Left lung (tissue), 10 donors: ENCODE data around the gene MGAT3. TPM values are rescaled to one million over a fixed set of nuclear protein-coding genes. Genes with fewer than 3 reads are reported as not detected.

Experiments
- ATAC-seq: fragments of 200-7000 bp; cut with Tn5 transposase; one replicate; pipeline ENCODE4 v1.9.1; 2020; ENCODE audit warnings: moderate library complexity
- DNase-seq, 4 donors: peaks; one replicate each; pipeline ENCODE4 v3.0.0-alpha.2; 2013 to 2020
- H3K27ac ChIP-seq, 2 donors: fragments of 200-600 bp; sonication (generic) in 1 of 2; one replicate each; pipeline versions ENCODE4 v1.5.0 to v1.8.0; 2020 to 2021
- H3K27me3 ChIP-seq, 2 donors: fragments of 200-600 bp; sonication (generic) in 1 of 2; one replicate each; pipeline versions ENCODE4 v1.5.0 to v1.8.0; 2020 to 2021
- H3K36me3 ChIP-seq, 2 donors: fragments of 200-600 bp; sonication (generic) in 1 of 2; one replicate each; pipeline versions ENCODE4 v1.5.0 to v1.8.0; 2020 to 2021
- H3K4me1 ChIP-seq, 2 donors: fragments of 200-600 bp; one replicate each; pipeline ENCODE4 v1.8.0; 2021
- H3K4me3 ChIP-seq, 2 donors: fragments of 200-600 bp; sonication (generic) in 1 of 2; one replicate each; pipeline versions ENCODE4 v1.5.0 to v1.8.0; 2020 to 2021; ENCODE audit warnings: mild to moderate bottlenecking in 1 of 2
- H3K9me3 ChIP-seq, 2 donors: fragments of 200-600 bp; sonication (generic) in 1 of 2; one replicate each; pipeline versions ENCODE4 v1.5.0 to v1.8.0; 2020 to 2021
- intact Hi-C, 2 donors: fragments of 100-400 bp; cut with DNase I; formaldehyde crosslinking; loops; one replicate each; pipeline versions ENCODE4 v1.11.2 to v1.14.2; 2022
- polyA plus RNA-seq, 6 donors: library from polyadenylated mRNA; unstranded; fragments of 120-200 nt; gene quantifications; one replicate each; pipeline ENCODE4 v1.2.1, GENCODE V29; 2013; ENCODE audit not compliant: insufficient read length in 6 of 6
- total RNA-seq, 2 donors: library from RNA; stranded (reverse); fragmentation: NEBNext Ultra II Directional; extraction: Animal tissue kit (Norgen Biotek cat#: 25700); gene quantifications; one replicate each; pipeline ENCODE4 v1.2.1, GENCODE V29; 2021
- TF ChIP-seq, protein P1 (sequence below), 2 donors: fragments of 200-600 bp; sonication (generic) in 1 of 2; IDR thresholded peaks; one replicate each; pipeline versions ENCODE4 v1.5.0 to v1.8.0; 2021; ENCODE audit warnings: antibody characterized with exemption in 2 of 2
- donor health status: DM: no; HTN: yes; CAD: no.
- donor health status: DM: no; HTN: no; CAD: no.

Gene MGAT3
- total and polyA plus RNA-seq, 8 donors, result 6.7 to 21.2 (median 13.4) TPM

DNA sequence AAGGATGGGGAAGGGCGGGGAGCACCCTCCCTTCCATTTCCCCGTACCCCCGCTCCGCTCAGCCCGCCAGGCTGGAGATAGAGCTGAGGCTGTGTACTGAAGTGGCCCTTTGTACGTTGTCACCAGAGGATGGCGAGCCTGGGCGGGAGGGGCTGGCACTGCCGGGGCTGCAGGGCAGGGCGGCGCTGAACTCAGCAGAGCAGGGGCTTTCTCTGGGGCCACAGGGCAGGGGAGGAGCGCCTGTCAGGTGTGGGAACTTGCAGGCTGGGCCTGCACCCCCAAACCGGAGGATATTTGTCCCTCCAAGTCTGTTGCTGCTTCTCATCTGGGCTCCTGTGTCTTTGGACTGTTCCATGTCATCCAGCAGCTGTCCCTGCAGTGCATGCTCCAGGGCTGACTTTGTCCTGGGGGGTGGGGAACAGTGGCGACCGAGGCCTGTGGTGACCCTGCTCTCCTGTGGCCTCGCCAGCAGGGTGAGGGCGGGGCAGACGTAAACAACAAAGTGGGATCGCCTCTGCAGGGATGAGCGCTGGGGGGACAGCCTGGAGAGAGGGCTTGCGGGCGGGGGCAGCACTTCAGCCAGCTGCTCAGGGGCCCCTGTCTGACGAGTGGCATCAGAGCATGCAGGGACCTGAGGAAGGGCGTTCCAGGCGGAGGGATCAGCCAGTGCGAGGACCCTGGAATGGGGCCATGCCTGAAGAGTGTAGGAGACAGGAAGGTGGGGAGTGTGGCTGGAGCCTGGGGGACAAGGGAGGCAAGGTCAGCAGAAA, 13.1 kb downstream of the MGAT3 start:
- TF ChIP-seq, protein P1, sequence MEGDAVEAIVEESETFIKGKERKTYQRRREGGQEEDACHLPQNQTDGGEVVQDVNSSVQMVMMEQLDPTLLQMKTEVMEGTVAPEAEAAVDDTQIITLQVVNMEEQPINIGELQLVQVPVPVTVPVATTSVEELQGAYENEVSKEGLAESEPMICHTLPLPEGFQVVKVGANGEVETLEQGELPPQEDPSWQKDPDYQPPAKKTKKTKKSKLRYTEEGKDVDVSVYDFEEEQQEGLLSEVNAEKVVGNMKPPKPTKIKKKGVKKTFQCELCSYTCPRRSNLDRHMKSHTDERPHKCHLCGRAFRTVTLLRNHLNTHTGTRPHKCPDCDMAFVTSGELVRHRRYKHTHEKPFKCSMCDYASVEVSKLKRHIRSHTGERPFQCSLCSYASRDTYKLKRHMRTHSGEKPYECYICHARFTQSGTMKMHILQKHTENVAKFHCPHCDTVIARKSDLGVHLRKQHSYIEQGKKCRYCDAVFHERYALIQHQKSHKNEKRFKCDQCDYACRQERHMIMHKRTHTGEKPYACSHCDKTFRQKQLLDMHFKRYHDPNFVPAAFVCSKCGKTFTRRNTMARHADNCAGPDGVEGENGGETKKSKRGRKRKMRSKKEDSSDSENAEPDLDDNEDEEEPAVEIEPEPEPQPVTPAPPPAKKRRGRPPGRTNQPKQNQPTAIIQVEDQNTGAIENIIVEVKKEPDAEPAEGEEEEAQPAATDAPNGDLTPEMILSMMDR (IDR thresholded peaks at IDR 0.05), result no peak
- peaks cover 10 to 50% of the 10 kb centered on the region in 2 donors for H3K4me1 ChIP-seq
- peak overlapping the region in 1 of 2 donors; percentile 69 for H3K27ac ChIP-seq
- DNase-seq, result no peak
- peaks cover 0 to 11% of the 10 kb centered on the region in 2 donors for H3K27me3 ChIP-seq
- no peaks in the 10 kb centered on the region for H3K9me3 ChIP-seq
- no peak overlapping the region for H3K4me3 ChIP-seq
- intact Hi-C loops, result no loop called here
- ATAC-seq, result no peak
- no peaks in the 10 kb centered on the region for H3K36me3 ChIP-seq

DNA sequence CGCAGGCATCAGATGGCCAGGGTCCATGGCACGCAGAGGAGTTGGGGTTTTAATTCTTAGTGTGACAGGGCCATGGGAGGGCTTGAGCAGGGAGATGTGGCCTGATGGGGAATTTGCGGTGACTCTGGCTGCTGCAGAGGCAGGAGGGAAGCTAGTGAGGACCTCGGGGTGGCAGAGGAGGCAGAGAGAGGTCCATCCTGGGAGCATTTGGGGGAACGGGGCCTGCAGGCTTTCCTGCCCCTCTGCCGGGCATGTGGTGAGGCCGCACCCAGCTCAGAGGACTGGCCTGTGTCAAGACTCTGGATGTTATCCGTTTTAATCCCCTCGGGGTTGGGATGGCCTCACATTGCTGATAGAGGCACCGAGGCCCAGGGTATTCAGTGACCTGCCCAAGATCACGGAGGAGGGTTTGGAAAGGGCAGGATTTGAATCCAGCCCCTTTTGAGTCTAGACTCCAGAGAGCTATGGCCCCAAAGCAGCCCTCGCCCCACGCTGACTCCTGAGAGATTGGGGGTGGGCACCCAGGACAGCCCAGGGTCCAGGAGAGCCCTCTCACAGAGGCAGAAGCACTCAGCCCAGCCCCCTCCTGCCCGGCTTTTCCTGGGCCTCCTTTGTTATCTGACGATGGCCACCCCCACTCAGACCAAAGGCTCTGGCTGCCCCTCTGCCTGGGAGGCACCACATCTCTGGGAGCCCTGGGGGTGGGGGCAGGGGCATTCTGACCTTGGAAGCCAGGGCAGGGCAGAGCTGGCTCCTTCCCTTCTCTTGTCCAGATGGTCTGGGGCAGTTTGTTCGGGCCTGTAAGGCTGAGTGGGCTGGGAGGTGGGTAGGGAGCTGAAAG, 13.9 kb downstream of the MGAT3 start:
- H3K36me3 ChIP-seq, result no peaks in the 10 kb centered on the region
- DNase-seq, result no peak
- H3K4me3 ChIP-seq, result no peak overlapping the region
- H3K27me3 ChIP-seq, result peaks cover 0 to 11% of the 10 kb centered on the region in 2 donors
- no peaks in the 10 kb centered on the region for H3K9me3 ChIP-seq
- TF ChIP-seq, protein P1 (IDR thresholded peaks at IDR 0.05), result no peak
- peak overlapping the region; percentile 69 to 71 for H3K27ac ChIP-seq
- intact Hi-C loops, result no loop called here
- ATAC-seq, result no peak
- H3K4me1 ChIP-seq, result peaks cover 10 to 50% of the 10 kb centered on the region in 2 donors

DNA sequence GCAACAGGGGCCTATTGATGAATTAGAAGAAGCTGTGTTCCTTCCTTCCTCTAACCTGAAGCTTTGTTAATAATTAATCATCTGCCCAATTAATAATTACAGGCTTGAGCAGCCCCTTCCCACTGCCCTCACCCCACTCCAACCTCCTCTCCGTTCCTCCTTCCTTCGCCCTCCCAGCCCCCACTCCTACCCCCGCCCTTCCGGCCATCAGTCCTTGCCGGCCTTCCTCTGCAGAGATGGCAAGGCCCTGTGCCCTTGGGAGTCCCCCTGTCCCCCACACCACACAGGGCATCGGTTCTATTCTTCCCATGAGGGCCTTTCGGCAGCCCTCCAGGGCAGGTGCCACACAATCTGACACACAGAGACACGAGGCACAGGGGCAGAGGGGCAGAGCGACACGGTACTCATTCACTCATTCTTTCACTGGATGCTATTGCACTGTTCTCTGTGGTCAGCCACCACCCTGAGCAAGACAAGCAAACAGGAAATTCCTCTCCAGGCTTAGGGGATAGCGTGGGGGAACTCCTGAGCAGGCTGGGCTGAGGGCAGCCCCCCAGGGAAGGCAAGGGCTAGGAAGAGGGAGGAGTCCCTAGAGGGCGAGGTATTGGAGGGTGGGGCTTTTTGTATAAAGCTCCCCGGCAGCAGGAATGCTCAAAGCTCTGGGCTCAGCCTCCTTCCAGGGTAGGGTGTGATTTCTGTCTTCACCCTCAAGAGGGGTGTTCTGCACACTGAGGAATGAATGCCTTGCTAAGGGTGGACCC, 14.7 kb downstream of the MGAT3 start:
- Histone ChIP-seq H3K27me3 (peaks cover 0 to 11% of the 10 kb centered on the region in 2 donors), H3K4me3 (no peak overlapping the region), H3K27ac (peak overlapping the region; percentile 69 to 71), H3K9me3 (no peaks in the 10 kb centered on the region), H3K4me1 (peaks cover 10 to 50% of the 10 kb centered on the region in 2 donors), H3K36me3 (no peaks in the 10 kb centered on the region)
- TF ChIP-seq, protein P1 (IDR thresholded peaks at IDR 0.05), result no peak
- DNase-seq (no peak), ATAC-seq (peak; percentile 53)
- intact Hi-C loops, result no loop called here

DNA sequence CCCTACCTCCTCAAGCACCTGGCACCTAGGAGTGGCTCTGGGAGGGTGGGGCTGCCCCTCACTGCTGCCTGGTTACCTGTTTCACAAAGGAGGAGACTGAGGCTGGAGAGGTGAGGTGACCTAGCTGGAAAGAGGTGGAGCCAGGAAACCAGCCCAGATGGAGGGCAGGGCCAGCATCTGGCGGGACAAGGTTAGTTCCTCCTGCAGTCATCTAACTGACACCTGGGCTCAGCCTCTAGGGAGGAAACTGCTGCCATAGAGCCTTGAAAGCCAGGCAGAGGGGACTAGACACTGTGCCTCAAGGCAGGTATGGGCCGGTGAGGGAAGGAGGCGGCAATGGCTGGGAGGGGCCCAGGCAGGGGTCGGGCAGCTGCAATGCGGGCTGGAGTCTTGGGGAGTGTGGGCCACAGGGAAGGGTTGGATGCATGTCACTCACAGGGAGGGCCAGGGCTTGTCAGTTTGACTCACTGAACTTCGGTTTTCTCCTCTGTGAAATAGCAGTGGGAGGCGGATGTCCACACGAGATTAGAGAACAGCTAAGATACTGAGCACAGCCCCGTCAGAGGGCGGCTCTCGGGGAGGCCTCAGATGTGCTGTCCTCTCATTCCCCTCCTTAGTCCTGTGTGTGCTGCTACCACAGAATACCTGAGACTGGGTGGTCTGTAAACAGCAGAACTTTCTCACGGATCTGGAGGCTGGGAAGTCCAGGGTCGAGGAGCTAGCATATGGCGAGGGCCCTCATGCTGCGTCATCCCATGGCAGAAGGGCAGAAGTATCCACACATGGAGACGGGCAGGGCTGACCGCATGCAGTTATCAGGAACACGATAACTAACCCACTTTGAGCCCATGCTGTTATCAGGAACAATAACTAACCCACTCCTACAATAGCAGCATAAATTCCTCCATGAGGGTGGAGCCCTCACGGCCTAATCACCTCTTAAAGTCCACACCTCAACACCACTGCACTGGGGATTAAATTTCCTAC, 16.1 kb downstream of the MGAT3 start:
- peaks cover 10 to 50% of the 10 kb centered on the region in 2 donors for H3K4me1 ChIP-seq
- peak overlapping the region; percentile 69 to 71 for H3K27ac ChIP-seq
- intact Hi-C loops, result no loop called here

More for the DNA sequence above, 16.1 kb downstream of the MGAT3 start:
- TF ChIP-seq, protein P1 (IDR thresholded peaks at IDR 0.05), result no peak
- DNase-seq (peak in 1 of 4 donors; percentile 78), ATAC-seq (peak; percentile 90)
- H3K4me3 ChIP-seq, result no peak overlapping the region
- no peaks in the 10 kb centered on the region for H3K36me3 ChIP-seq
- peaks cover 0 to 11% of the 10 kb centered on the region in 2 donors for H3K27me3 ChIP-seq
- H3K9me3 ChIP-seq, result no peaks in the 10 kb centered on the region
